Neural progenitor cell (in vitro differentiated cells): ENCODE measurements around the gene ARSB. TPM values are rescaled to one million over a fixed set of nuclear protein-coding genes. Genes with fewer than 3 reads are reported as not detected.

Experiments
- DNase-seq: peaks from one replicate; pipeline ENCODE4 v3.0.0-alpha.2; 2016; ENCODE audit warnings: low spot score
- H2AFZ ChIP-seq: fragments of 200-600 bp; sonication (generic); replicated peaks from 2 replicates; pipeline ENCODE4 v1.6.1; 2016; ENCODE audit warnings: antibody characterized with exemption
- H3F3A ChIP-seq: fragments of 200-600 bp; sonication (generic); 2 replicates; pipeline ENCODE4 v1.6.1; 2016; ENCODE audit warnings: antibody characterized with exemption, low read depth
- H3K27ac ChIP-seq: fragments of 200-600 bp; sonication (generic); 2 replicates; pipeline ENCODE4 v1.5.1; 2016; ENCODE audit warnings: mild to moderate bottlenecking
- H3K27me3 ChIP-seq: fragments of 200-600 bp; sonication (generic); 2 replicates; pipeline ENCODE4 v1.6.1; 2016; ENCODE audit warnings: mild to moderate bottlenecking, moderate library complexity
- H3K36me3 ChIP-seq: fragments of 200-600 bp; sonication (generic); 2 replicates; pipeline ENCODE4 v1.5.1; 2016
- H3K4me1 ChIP-seq: fragments of 200-600 bp; sonication (generic); 2 replicates; pipeline ENCODE4 v1.6.1; 2016; ENCODE audit warnings: mixed run types
- H3K4me2 ChIP-seq: fragments of 200-600 bp; sonication (generic); 2 replicates; pipeline ENCODE4 v1.6.1; 2016
- H3K4me3 ChIP-seq: fragments of 200-600 bp; sonication (generic); 2 replicates; pipeline ENCODE4 v1.5.1; 2016
- H3K79me2 ChIP-seq: fragments of 200-600 bp; sonication (generic); 2 replicates; pipeline ENCODE4 v1.6.1; 2016; ENCODE audit warnings: low read depth
- H3K9ac ChIP-seq: fragments of 200-600 bp; sonication (generic); 2 replicates; pipeline ENCODE4 v1.6.1; 2016
- H3K9me3 ChIP-seq: fragments of 200-600 bp; sonication (generic); 2 replicates; pipeline ENCODE4 v1.5.1; 2016; ENCODE audit warnings: low read depth
- H4K20me1 ChIP-seq: fragments of 200-600 bp; sonication (generic); 2 replicates; pipeline ENCODE4 v1.6.1; 2016; ENCODE audit warnings: low read depth
- H3K27ac Mint-ChIP-seq: 3 replicates; pipeline ENCODE4 v1.8.0; 2021; ENCODE audit warnings: mixed read lengths
- H3K27me3 Mint-ChIP-seq: 2 replicates; pipeline ENCODE4 v1.8.0; 2022; ENCODE audit warnings: low read depth, mild to moderate bottlenecking, inconsistent platforms, moderate library complexity, mixed read lengths; ENCODE audit not compliant: insufficient read depth
- H3K36me3 Mint-ChIP-seq: 3 replicates; pipeline ENCODE4 v1.8.0; 2021; ENCODE audit warnings: mixed read lengths
- H3K4me1 Mint-ChIP-seq: 3 replicates; pipeline ENCODE4 v1.8.0; 2021; ENCODE audit warnings: mixed read lengths
- H3K4me3 Mint-ChIP-seq: 3 replicates; pipeline ENCODE4 v1.8.0; 2021; ENCODE audit warnings: mild to moderate bottlenecking, moderate library complexity, mixed read lengths
- H3K9me3 Mint-ChIP-seq: 3 replicates; pipeline ENCODE4 v1.8.0; 2020; ENCODE audit warnings: mixed read lengths
- EZH2 ChIP-seq: fragments of 200-600 bp; sonication (generic); IDR thresholded peaks from 2 replicates; pipeline ENCODE4 v1.6.1; 2017; ENCODE audit warnings: antibody characterized with exemption, mild to moderate bottlenecking, moderate library complexity
- EZH2phosphoT487 ChIP-seq: fragments of 200-600 bp; sonication (generic); IDR thresholded peaks from 2 replicates; pipeline ENCODE4 v1.6.1; 2017; ENCODE audit warnings: antibody characterized with exemption
- total RNA-seq: library from RNA; depleted of rRNA; stranded (reverse); fragments of >200 nt; gene quantifications from 2 replicates; pipeline ENCODE4 v1.2.3, GENCODE V29; 2015; ENCODE audit warnings: low replicate concordance
- TF ChIP-seq, protein P1 (sequence below): fragments of 200-600 bp; sonication (generic); IDR thresholded peaks from 2 replicates; pipeline ENCODE4 v1.5.1; 2017; ENCODE audit warnings: antibody characterized with exemption, mild to moderate bottlenecking

ARSB gene
- total RNA-seq, 1 donor from 2014 or later: 15.3 TPM

- Mint-ChIP-seq H3K9me3 (peaks cover 4% of the 10 kb centered on the region), H3K27ac (no peak overlapping the region), H3K36me3 (peaks cover 2% of the 10 kb centered on the region), H3K4me3 (no peak overlapping the region), H3K4me1 (no peaks in the 10 kb centered on the region), H3K27me3 (no peaks in the 10 kb centered on the region)
- no peak overlapping the region for H3K9ac ChIP-seq
- H3F3A ChIP-seq: no peaks in the 10 kb centered on the region
- no peaks in the 10 kb centered on the region for H3K36me3 ChIP-seq
- no peak overlapping the region for H2AFZ ChIP-seq
- H3K9me3 ChIP-seq: no peaks in the 10 kb centered on the region
- no peak overlapping the region for H3K4me2 ChIP-seq
- no peaks in the 10 kb centered on the region for H3K27me3 ChIP-seq
- no peak overlapping the region for H3K4me3 ChIP-seq
- no peak for TF ChIP-seq EZH2
- TF ChIP-seq EZH2phosphoT487: no peak
- TF ChIP-seq, protein P1, sequence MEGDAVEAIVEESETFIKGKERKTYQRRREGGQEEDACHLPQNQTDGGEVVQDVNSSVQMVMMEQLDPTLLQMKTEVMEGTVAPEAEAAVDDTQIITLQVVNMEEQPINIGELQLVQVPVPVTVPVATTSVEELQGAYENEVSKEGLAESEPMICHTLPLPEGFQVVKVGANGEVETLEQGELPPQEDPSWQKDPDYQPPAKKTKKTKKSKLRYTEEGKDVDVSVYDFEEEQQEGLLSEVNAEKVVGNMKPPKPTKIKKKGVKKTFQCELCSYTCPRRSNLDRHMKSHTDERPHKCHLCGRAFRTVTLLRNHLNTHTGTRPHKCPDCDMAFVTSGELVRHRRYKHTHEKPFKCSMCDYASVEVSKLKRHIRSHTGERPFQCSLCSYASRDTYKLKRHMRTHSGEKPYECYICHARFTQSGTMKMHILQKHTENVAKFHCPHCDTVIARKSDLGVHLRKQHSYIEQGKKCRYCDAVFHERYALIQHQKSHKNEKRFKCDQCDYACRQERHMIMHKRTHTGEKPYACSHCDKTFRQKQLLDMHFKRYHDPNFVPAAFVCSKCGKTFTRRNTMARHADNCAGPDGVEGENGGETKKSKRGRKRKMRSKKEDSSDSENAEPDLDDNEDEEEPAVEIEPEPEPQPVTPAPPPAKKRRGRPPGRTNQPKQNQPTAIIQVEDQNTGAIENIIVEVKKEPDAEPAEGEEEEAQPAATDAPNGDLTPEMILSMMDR: no peak
- no peaks in the 10 kb centered on the region for H3K4me1 ChIP-seq
- no peak for DNase-seq
- no peak overlapping the region for H3K27ac ChIP-seq
- no peaks in the 10 kb centered on the region for H4K20me1 ChIP-seq
- H3K79me2 ChIP-seq: no peaks in the 10 kb centered on the region
These were observed 141.7 kb downstream of the ARSB start for GRCh38 chr5:78843436-78843835.

DNA sequence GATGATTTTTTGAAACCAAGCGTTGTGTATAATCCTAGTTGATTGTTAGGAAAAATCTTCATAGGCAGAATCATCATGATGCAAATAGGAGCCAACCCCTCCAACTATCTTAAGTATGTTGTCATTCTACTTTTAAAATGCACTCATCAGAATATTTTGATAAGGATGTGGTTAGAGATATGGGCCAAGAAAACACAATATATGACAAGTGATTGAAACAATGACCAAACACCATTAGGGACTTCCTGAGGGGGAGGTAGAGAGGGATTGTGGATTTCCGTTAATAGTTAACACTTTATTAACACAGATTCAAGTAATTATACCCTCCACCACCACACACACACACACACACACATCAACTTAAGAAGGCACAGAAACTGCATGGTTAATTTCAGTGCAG, 143.3 kb downstream of the ARSB start:
- no peak overlapping the region for H2AFZ ChIP-seq
- no peaks in the 10 kb centered on the region for H3F3A ChIP-seq
- Mint-ChIP-seq H3K36me3 (peaks cover 4% of the 10 kb centered on the region), H3K27ac (no peak overlapping the region), H3K4me1 (no peaks in the 10 kb centered on the region), H3K4me3 (no peak overlapping the region), H3K27me3 (no peaks in the 10 kb centered on the region), H3K9me3 (peaks cover 4% of the 10 kb centered on the region)
- no peak overlapping the region for H3K4me3 ChIP-seq
- no peak overlapping the region for H3K9ac ChIP-seq
- no peaks in the 10 kb centered on the region for H4K20me1 ChIP-seq
- no peaks in the 10 kb centered on the region for H3K9me3 ChIP-seq
- no peaks in the 10 kb centered on the region for H3K4me1 ChIP-seq
- DNase-seq: no peak
- TF ChIP-seq, protein P1: no peak
- no peak for TF ChIP-seq EZH2phosphoT487
- TF ChIP-seq EZH2: no peak
- H3K27ac ChIP-seq: no peak overlapping the region
- H3K4me2 ChIP-seq: no peak overlapping the region
- H3K79me2 ChIP-seq: no peaks in the 10 kb centered on the region
- no peaks in the 10 kb centered on the region for H3K27me3 ChIP-seq
- no peaks in the 10 kb centered on the region for H3K36me3 ChIP-seq

DNA sequence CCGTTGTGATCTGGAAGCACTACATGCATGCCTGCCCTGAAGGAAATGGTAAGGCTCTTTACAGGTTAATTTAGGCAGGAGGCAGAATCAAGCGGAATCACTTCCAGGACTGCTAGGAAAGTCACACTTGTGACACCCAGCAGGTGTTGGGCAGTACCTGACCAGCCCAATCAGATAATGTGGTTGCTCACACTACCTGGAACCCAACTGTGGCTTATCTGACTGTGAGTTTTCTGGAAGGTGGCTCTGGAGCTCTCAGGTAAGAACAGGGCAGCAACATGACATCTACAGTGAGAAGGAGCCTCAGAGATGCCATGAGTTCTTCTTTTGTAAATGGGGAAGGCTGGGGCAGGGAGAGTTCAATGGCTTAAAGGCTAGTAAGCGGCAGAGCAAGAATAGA, 146.4 kb downstream of the ARSB start:
- no peak overlapping the region for H3K4me3 Mint-ChIP-seq
- no peak for DNase-seq
- no peaks in the 10 kb centered on the region for H3K27me3 Mint-ChIP-seq

More for the DNA sequence above, 146.4 kb downstream of the ARSB start:
- Histone ChIP-seq H3K4me3 (no peak overlapping the region), H3K36me3 (no peaks in the 10 kb centered on the region), H3K9ac (no peak overlapping the region), H3F3A (no peaks in the 10 kb centered on the region), H3K4me2 (no peak overlapping the region), H3K27ac (no peak overlapping the region), H4K20me1 (no peaks in the 10 kb centered on the region), H3K4me1 (no peaks in the 10 kb centered on the region), H3K79me2 (no peaks in the 10 kb centered on the region), H3K27me3 (no peaks in the 10 kb centered on the region), H2AFZ (no peak overlapping the region), H3K9me3 (no peaks in the 10 kb centered on the region)
- Mint-ChIP-seq H3K27ac (no peak overlapping the region), H3K4me1 (peaks cover 3% of the 10 kb centered on the region), H3K9me3 (peaks cover 2% of the 10 kb centered on the region), H3K36me3 (peaks cover 2% of the 10 kb centered on the region)
- TF ChIP-seq EZH2: no peak
- TF ChIP-seq EZH2phosphoT487: no peak
- TF ChIP-seq, protein P1: no peak
